ENCODE results near the gene CCDC157. TPM values are rescaled to one million over a fixed set of nuclear protein-coding genes. Genes with fewer than 3 reads are reported as not detected.

CCDC157 gene
- total RNA-seq = 1 to 10 TPM; 2.5 to 2.6 TPM

DNA sequence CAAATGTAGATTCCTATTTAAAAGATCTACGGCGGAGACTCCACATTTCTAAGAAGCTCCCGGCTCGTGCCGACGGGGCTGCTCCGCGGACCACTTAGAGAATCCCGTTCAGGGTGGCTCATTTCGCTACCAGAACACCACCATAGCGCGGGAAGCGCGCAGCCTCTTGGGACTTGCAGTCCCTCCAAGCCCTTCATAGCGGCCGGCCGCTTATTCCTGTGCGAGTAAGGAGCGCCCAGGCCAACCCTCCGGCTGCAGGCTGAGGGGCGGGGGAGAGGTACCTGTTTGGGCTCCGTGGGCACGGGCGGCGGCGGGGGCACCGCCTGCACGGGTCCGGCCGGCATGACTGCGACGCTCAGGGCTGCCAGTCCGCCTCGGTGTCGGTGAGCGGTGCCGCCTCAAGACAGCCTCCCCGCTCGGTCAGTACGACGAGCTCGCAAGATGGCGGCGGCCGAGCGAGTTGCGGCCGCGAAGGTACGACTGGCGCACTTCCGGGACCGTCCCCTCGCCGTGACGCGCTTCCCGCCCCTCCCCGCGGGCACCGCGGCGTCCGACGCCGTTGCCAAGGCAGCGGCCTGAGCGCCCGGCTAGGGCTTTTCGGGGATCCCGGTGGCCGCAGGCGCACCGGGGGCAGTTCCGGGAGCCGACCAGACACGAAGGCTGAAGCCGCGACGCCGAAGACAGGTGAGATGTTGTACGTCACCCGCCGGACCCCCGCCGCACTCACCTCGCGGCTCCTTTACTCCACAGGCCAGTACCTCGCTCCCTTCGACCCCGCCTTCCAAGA, at the start of gene CCDC157, which contains the start of gene SF3A1:
Gene CCDC157, plus strand, starts transcription at position 559 of the 787 bp plus-strand sequence. CDS start 8,994 bp downstream, outside the sequence.
Gene SF3A1, minus strand, starts transcription at position 446 of the 787 bp plus-strand sequence. Its CDS starts 102 bp downstream, at position 344.
- H3K27ac Mint-ChIP-seq = peak within 1 kb of the TSS; percentile 89
- H3K4me1 Mint-ChIP-seq = peaks cover 38% of the 10 kb centered on the region
- H3K4me3 Mint-ChIP-seq = peak within 1 kb of the TSS; percentile 91
- DNase-seq = peak; percentile 92
- peaks cover 34% of the 10 kb centered on the region for H3K36me3 Mint-ChIP-seq
- no peaks in the 10 kb centered on the region for H3K9me3 Mint-ChIP-seq
- H3K27me3 Mint-ChIP-seq = no peaks in the 10 kb centered on the region

DNA sequence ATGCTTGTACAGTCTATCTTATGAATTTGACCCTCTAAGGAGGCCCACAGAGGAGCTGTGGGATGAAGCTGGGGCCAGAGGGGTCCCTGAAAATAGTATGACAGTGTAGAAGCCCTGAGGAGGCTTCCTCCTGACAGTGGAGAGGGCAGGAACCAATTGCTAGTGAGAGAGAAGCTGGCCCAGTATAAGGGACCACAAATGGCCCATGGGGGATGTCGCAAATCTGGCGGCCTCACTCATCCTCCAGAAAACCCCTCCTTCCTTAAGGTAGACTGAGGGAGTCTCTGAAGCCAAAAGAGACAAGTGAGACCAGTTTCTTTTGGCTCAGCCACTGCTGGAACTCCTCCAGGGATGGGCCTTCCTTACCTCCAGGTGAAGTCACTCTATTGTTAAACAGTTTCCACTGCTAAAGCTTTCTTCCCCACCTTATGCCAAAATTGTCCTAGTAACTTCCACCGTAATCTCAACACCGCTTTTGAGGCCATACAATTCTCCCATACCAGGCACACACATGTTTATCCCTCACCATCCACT, 49.7 kb upstream of the CCDC157 start:
- H3K27ac Mint-ChIP-seq = peak overlapping the region; percentile 96
- H3K36me3 Mint-ChIP-seq = peaks cover 18% of the 10 kb centered on the region
- H3K27me3 Mint-ChIP-seq = no peaks in the 10 kb centered on the region
- H3K4me1 Mint-ChIP-seq = peaks cover 97% of the 10 kb centered on the region
- no peaks in the 10 kb centered on the region for H3K9me3 Mint-ChIP-seq
- no peak for DNase-seq
- H3K4me3 Mint-ChIP-seq = peak overlapping the region; percentile 18

DNA sequence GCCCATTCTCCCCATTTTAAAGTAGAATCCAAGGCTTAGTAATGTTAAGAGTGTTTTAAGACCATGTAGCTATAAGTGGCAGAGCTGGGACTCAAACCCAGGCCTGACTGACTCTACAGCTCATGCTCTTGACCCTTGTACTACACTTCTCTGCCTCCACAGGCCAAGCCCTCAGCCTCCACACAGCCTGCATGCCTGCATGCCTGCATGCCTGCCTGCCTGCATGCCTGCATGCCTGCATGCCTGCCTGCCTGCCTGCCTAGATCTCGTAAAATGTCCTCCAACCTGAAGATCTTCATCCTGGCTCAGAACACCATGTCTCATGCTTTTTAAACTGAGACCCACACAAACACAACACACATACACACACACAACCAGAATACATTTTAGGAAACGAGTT, 48.7 kb upstream of the CCDC157 start:
- H3K36me3 Mint-ChIP-seq = peaks cover 20% of the 10 kb centered on the region
- H3K27me3 Mint-ChIP-seq = no peaks in the 10 kb centered on the region
- peak overlapping the region; percentile 65 for H3K27ac Mint-ChIP-seq
- DNase-seq = no peak
- peaks cover 2% of the 10 kb centered on the region for H3K9me3 Mint-ChIP-seq
- H3K4me3 Mint-ChIP-seq = no peak overlapping the region
- H3K4me1 Mint-ChIP-seq = peaks cover 97% of the 10 kb centered on the region

DNA sequence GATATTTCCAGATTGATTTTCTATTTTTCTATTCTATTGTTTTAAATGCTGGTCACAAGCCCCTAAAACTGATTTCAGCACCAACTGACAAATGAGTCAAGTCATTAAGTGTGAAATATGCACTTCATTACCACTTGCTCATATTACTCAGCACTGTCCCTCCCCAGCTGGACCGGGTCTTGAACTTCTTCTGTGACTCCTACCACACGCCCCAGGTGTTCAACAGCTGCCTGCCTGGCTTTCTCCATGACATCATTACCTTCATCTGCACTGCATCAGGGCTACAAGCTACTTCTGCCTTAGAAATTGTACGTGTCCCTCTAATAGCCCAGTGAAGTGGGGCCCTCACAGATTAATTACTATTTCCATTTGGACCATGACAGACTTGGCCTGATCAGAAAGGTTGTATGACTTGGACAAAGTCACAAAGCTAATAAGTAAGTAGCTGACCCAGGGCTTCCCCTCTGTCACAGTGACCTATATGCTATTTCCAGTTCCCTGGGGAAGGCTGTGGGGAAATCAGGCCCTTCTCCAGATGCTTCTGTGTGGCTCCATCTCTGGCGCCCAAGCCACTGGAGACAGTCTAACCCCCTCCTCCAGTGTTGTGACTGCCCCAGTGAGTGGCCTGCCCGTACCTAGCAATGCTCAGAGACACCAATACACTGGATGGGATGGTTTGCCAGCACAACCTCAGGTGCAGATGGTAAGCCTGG, 48.1 kb upstream of the CCDC157 start:
- Mint-ChIP-seq H3K9me3 (peaks cover 2% of the 10 kb centered on the region), H3K4me3 (no peak overlapping the region), H3K27me3 (no peaks in the 10 kb centered on the region), H3K36me3 (peaks cover 20% of the 10 kb centered on the region), H3K27ac (peak overlapping the region; percentile 65), H3K4me1 (peaks cover 94% of the 10 kb centered on the region)
- peak; percentile 37 for DNase-seq

DNA sequence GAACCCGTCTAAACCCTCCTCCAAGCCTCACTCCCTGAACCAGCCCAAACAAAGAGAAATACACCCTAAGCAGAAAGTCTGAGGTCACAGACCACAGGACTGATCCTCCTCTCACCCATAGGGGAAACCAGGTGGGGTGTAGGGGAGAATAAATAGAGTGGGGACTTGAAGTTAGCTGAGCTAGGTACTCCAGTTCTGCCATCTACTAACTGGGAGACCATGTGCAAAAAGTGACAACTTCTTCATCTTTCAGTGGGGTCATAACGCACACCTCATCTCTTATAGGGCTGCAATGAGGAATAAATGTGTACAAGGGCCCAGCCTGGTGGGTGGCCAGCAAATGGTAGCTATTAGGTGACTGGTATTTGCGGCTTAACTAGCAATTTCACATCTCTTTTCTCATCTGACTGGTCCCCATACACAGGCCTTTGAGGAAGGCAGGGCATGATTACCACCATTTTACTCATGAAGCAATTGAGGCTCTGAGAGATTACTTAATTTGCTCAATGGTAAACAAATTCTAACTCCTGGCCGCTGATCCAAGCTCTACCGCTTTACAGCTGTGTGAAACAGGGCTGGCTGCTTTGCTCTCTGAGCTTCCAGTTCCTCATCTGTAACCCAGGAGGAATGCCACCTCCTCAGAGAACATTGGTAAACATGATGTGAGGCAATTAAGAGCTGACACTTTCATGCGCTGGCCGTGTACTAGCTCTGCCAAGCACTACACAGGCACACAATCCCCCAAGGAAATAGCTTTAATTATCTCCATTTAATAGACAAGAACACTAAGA, 46.7 kb upstream of the CCDC157 start:
- Mint-ChIP-seq H3K9me3 (peaks cover 2% of the 10 kb centered on the region), H3K27me3 (no peaks in the 10 kb centered on the region), H3K36me3 (peaks cover 21% of the 10 kb centered on the region), H3K27ac (peak overlapping the region; percentile 65), H3K4me3 (no peak overlapping the region), H3K4me1 (peaks cover 94% of the 10 kb centered on the region)
- DNase-seq = no peak

DNA sequence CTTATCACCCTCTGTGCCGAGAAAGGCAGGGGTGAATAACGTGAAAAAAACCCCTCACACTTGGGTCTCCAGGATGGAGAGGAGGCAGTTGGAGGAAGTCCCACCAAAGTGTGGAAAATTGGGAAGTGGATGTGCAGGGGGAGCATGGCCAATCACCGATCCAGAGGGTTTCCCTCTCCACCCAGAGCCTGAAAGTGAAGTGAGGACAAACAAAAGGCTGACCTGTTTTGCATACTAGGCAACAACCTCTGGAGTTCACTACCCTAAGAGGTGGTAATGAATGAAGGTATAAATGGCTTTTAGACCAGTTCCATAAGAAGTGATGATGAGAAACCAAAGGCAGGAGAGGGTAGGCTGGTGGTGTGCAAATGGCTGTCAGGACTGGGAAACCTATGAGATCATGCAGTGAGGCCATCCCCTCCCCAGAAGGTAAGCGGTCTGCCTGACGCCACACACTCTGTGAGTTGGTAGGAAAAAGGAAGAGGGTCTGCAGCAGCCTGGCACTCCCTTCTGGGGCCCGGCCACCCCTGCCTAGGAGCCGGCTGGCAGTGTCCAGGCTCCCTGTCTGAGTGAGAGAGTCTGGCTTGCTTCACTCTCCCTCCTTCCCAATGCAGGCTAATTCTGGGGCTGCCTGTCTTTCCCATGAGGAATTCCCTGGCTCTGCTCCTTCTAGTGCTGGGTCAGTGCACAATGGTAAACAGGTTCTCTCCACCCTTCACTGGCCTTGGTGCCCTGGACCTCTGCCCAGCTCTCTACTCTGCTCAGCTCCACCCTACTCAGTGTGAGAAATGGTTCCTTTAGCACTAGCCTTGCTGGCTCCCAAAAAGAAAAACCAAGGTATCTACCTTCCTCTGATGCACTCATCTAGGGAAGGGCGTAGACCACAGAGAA, 45.7 kb upstream of the CCDC157 start:
- Mint-ChIP-seq H3K36me3 (peaks cover 28% of the 10 kb centered on the region), H3K4me3 (no peak overlapping the region), H3K9me3 (peaks cover 2% of the 10 kb centered on the region), H3K27me3 (no peaks in the 10 kb centered on the region), H3K4me1 (peaks cover 94% of the 10 kb centered on the region), H3K27ac (peak overlapping the region; percentile 65)
- no peak for DNase-seq

DNA sequence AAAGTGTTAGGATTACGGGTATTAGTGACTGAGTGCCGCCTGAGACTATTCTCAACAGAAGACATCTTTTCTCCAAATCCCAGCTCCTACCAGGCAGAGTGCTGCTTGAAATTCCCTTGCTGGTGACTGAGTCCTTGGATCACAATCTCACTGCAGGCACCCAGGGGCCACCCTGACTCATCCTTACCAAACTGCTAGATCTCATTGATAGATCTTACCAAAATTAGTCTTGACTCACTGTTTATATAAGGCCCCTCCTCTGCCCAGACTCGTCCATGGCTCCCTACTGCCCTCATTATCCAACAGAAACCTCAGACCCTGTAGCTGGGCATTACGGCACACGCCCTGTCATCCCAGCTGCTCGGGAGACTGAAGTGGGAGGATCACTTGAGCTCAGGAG, 44.8 kb upstream of the CCDC157 start:
- Mint-ChIP-seq H3K27ac (peak overlapping the region; percentile 65), H3K27me3 (no peaks in the 10 kb centered on the region), H3K9me3 (peaks cover 2% of the 10 kb centered on the region), H3K36me3 (peaks cover 29% of the 10 kb centered on the region), H3K4me3 (no peak overlapping the region), H3K4me1 (peaks cover 91% of the 10 kb centered on the region)
- DNase-seq = no peak

DNA sequence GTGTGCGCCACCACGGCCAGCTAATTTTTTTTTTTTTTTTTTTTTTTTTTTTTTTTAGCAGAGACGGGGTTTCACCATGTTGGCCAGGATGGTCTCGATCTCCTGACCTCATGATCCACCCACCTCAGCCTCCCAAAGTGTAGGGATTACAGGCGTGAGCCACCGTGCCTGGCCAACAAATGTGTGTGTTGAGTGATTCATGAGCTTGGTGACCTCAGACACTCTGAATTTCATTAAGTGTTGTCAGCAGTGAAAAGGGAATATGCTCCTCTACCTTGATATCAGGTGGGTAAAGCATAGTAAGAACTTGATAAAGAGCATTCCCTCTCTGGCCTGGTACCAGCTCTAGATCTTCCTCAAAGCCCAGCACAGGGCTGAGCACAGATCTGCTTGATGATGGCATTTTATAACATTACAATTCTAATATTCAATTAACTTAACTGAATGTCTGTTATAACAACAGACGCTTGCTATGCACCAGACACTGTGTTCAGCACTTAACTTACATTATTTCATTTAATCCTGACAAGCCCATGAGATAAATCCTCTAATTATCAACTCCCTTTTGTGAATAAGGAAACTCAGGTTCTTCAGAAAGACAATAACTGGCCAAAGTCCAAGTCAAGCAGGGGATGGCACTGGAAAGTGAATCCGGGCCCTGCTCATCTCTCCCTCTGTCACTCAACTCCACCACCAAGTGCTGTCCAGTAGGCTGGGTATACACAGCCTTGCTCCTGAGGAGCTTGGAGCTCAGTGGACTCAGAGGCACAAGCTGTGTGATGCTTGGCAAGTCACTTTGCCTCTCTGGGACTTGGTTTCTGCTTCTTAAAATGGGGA, 43.1 kb upstream of the CCDC157 start:
- peaks cover 2% of the 10 kb centered on the region for H3K9me3 Mint-ChIP-seq
- H3K27ac Mint-ChIP-seq = peak overlapping the region; percentile 90
- H3K4me3 Mint-ChIP-seq = no peak overlapping the region
- DNase-seq = no peak
- H3K36me3 Mint-ChIP-seq = peaks cover 30% of the 10 kb centered on the region
- peaks cover 93% of the 10 kb centered on the region for H3K4me1 Mint-ChIP-seq
- no peaks in the 10 kb centered on the region for H3K27me3 Mint-ChIP-seq

DNA sequence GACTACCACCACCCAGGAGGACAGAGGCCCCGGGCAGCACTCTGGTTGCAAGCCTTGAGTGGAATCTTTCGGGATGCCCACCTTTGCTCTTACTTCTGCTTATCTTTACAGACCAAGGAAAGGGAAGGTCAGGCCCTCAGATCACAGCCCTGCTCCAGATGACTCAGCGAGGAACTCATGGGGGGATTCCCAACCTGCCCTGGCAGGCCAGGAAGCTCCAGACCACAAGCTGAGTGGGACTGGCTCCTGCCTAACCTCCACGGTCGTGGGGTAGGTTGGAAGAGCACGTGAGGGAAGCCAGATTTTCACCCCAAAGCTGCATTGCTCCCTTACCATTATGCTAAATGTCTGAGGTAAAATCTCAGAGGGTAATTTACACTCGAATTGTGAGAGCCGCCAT, 41.9 kb upstream of the CCDC157 start:
- H3K9me3 Mint-ChIP-seq = peaks cover 2% of the 10 kb centered on the region
- H3K27me3 Mint-ChIP-seq = no peaks in the 10 kb centered on the region
- peak overlapping the region; percentile 18 for H3K4me3 Mint-ChIP-seq
- H3K36me3 Mint-ChIP-seq = peaks cover 33% of the 10 kb centered on the region
- peaks cover 93% of the 10 kb centered on the region for H3K4me1 Mint-ChIP-seq
- DNase-seq = peak; percentile 69
- H3K27ac Mint-ChIP-seq = peak overlapping the region; percentile 90

DNA sequence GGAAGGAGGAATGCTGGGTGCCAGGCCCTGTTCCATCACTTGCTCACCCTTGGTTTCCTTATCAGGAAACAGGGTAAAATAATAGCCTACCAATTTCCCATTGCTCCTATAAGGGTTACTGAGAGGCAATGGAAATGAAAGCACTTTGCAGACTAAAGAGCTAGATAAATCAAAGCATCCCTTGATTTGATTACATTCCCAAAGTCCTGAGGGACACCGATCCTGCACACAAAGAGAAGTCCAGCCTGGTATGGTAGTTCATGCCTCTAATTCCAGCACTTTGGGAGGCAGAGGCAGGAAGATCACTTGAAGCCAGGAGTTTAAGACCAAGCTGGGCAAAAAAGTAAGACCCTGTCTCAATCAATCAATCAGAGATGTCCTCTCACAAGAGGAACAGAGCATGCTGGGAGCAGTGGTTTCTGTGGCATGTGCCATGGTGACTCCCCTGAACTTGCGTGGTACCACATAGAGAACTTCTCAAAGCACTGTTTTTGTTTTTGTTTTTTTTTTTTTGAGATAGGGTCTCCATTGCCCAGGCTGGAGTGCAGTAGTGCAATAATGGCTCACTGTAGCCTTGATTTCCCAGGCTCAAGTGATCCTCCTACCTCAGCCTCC, 40.7 kb upstream of the CCDC157 start:
- Mint-ChIP-seq H3K9me3 (peaks cover 2% of the 10 kb centered on the region), H3K36me3 (peaks cover 33% of the 10 kb centered on the region), H3K27me3 (no peaks in the 10 kb centered on the region), H3K4me3 (no peak overlapping the region), H3K4me1 (peaks cover 92% of the 10 kb centered on the region), H3K27ac (peak overlapping the region; percentile 90)
- no peak for DNase-seq

DNA sequence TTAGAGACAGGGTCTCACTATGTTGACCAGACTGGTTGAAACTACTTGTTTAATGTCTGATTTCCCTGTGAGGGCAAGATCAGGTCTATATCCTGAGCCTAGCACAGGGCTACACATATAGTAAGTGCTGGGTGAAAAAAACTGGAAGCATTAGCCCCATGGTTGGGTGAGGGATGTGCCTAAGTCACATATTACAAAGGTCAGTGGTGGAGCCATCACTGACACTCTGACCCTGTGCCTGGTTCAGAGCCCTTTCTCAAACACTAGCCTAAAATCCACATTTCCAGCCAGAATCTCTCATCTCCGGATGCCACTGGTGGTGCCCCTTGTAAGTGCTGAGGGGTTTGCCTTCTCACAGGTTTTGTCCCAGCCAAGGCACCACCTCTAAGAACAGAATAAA, 39.0 kb upstream of the CCDC157 start:
- no peak for DNase-seq
- Mint-ChIP-seq H3K4me1 (peaks cover 84% of the 10 kb centered on the region), H3K36me3 (peaks cover 27% of the 10 kb centered on the region), H3K9me3 (no peaks in the 10 kb centered on the region), H3K4me3 (no peak overlapping the region), H3K27me3 (no peaks in the 10 kb centered on the region), H3K27ac (peak overlapping the region; percentile 38)

DNA sequence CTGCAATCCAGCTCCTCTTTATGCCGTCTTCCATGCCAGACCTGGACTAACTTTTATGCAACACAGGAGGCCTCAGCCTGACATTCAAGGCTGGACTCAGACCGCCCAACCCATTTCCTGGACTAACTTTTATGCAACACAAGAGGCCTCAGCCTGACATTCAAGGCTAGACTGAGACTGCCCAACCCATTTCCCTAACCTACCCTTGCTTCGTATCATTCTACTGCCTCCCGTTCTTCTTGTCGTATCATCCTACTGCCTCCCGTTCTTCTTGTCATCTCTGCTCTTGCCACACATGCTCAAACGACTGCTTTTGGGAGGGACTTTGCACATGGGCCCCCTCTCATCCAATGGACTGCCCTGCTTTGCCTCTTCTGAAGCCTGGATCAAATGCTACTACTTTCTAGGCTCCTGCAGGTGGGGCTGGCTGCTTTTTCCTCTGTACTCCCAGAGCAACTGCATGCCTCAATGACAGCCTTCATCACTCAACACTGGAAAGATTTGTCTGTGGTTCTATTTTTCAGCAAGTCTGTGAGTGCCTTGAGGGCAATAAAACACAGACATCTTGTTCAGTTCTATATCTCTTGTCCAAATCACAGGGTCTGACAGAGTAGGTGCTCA, 37.9 kb upstream of the CCDC157 start:
- peaks cover 87% of the 10 kb centered on the region for H3K4me1 Mint-ChIP-seq
- DNase-seq = no peak
- H3K36me3 Mint-ChIP-seq = peaks cover 23% of the 10 kb centered on the region
- no peaks in the 10 kb centered on the region for H3K27me3 Mint-ChIP-seq
- H3K9me3 Mint-ChIP-seq = no peaks in the 10 kb centered on the region
- H3K4me3 Mint-ChIP-seq = no peak overlapping the region
- H3K27ac Mint-ChIP-seq = peak overlapping the region; percentile 47

Measured in activated naive CD8-positive, alpha-beta T cell treated with anti-CD3 and anti-CD28 coated beads for 36 hours (primary cell).